ENCODE measurements around the gene PEX11A. TPM values are rescaled to one million over a fixed set of nuclear protein-coding genes. Genes with fewer than 3 reads are reported as not detected.

PEX11A gene
- total RNA-seq, 4 donors from 2014 or later, result 17.4 to 39.5 (median 20.6) TPM

GRCh38 chr15:89653578-89653977, 37.0 kb downstream of the PEX11A start:
- H3K4me1 ChIP-seq, result peaks cover 0 to 5% of the 10 kb centered on the region in 2 donors
- no peak for DNase-seq
- H3K9me3 ChIP-seq, result no peaks in the 10 kb centered on the region
- no peaks in the 10 kb centered on the region for H3K27me3 ChIP-seq
- no peaks in the 10 kb centered on the region for H3K36me3 ChIP-seq
- WGBS, 2 donors, result 93 to 100% methylated on average over 2 of the region's 2 CpGs
- H3K27ac ChIP-seq, result no peak overlapping the region
- no peak overlapping the region for H3K4me3 ChIP-seq (replicated peaks in 1 of 3)
- TF ChIP-seq CTCF (IDR thresholded peaks at IDR 0.05) (no peak), POLR2A (IDR thresholded peaks at IDR 0.05) (no peak)
- intact Hi-C loops (cut with DNase I), result no loop called here

- 88 to 91% methylated on average over 3 to 12 of the region's 16 CpGs for WGBS, 2 donors
- no peak overlapping the region for H3K27ac ChIP-seq
- DNase-seq, result no peak
Measured at GRCh38 chr15:89652666-89653065, 37.9 kb downstream of the PEX11A start.

GRCh38 chr15:89652131-89652530, 38.4 kb downstream of the PEX11A start:
- no peak overlapping the region for H3K4me3 ChIP-seq (replicated peaks in 1 of 3)
- DNase-seq, result no peak
- WGBS, 2 donors, result 74 to 84% methylated on average over 7 of the region's 7 CpGs
- peaks cover 0 to 9% of the 10 kb centered on the region in 2 donors for H3K4me1 ChIP-seq
- TF ChIP-seq POLR2A (IDR thresholded peaks at IDR 0.05), result no peak
- TF ChIP-seq CTCF (IDR thresholded peaks at IDR 0.05), result no peak
- no peaks in the 10 kb centered on the region for H3K36me3 ChIP-seq
- intact Hi-C loops (cut with DNase I), result no loop called here
- H3K27ac ChIP-seq, result no peak overlapping the region
- no peaks in the 10 kb centered on the region for H3K9me3 ChIP-seq
- no peaks in the 10 kb centered on the region for H3K27me3 ChIP-seq

More at GRCh38 chr15:89652666-89653065, 37.9 kb downstream of the PEX11A start:
- intact Hi-C loops (cut with DNase I), result no loop called here
- Histone ChIP-seq H3K9me3 (no peaks in the 10 kb centered on the region), H3K36me3 (no peaks in the 10 kb centered on the region), H3K27me3 (no peaks in the 10 kb centered on the region), H3K4me1 (peaks cover 0 to 5% of the 10 kb centered on the region in 2 donors), H3K4me3 (replicated peaks in 1 of 3) (no peak overlapping the region)
- TF ChIP-seq CTCF (IDR thresholded peaks at IDR 0.05), result no peak

- Histone ChIP-seq H3K36me3 (no peaks in the 10 kb centered on the region), H3K4me1 (peaks cover 0 to 9% of the 10 kb centered on the region in 2 donors), H3K9me3 (no peaks in the 10 kb centered on the region), H3K27ac (no peak overlapping the region), H3K4me3 (replicated peaks in 1 of 3) (no peak overlapping the region), H3K27me3 (no peaks in the 10 kb centered on the region)
- WGBS, 2 donors, result 97 to 99% methylated on average over 14 to 15 of the region's 15 CpGs
- no peak for DNase-seq
- no peak for TF ChIP-seq POLR2A (IDR thresholded peaks at IDR 0.05)
- no peak for TF ChIP-seq CTCF (IDR thresholded peaks at IDR 0.05)
- intact Hi-C loops (cut with DNase I), result loop anchor here (10.0 kb wide), 1 partner anchor 95 kb away; no protein-coding TSS in a partner anchor
Measured at GRCh38 chr15:89649716-89650115, 40.8 kb downstream of the PEX11A start.

- intact Hi-C loops (cut with DNase I), result loop anchor here (10.0 kb wide), 1 partner anchor 96 kb away; no protein-coding TSS in a partner anchor
- H3K4me1 ChIP-seq, result peaks cover 0 to 4% of the 10 kb centered on the region in 2 donors
- H3K9me3 ChIP-seq, result no peaks in the 10 kb centered on the region
- no peak overlapping the region for H3K4me3 ChIP-seq (replicated peaks in 1 of 3)
- no peaks in the 10 kb centered on the region for H3K27me3 ChIP-seq
- WGBS, 2 donors, result 94 to 95% methylated on average over 12 to 21 of the region's 37 CpGs
- TF ChIP-seq CTCF (IDR thresholded peaks at IDR 0.05) (no peak), POLR2A (IDR thresholded peaks at IDR 0.05) (no peak)
- no peak for DNase-seq
- no peak overlapping the region for H3K27ac ChIP-seq
- no peaks in the 10 kb centered on the region for H3K36me3 ChIP-seq
Measured at GRCh38 chr15:89649013-89649625, 41.4 kb downstream of the PEX11A start.

Measured in thyroid gland (tissue), 4 donors.